Breast epithelium (tissue), 4 donors: ENCODE measurements around the gene TMEM178B. TPM values are rescaled to one million over a fixed set of nuclear protein-coding genes. Genes with fewer than 3 reads are reported as not detected.

Experiments used
- DNase-seq, 2 donors: peaks; one replicate each; pipeline ENCODE4 v3.0.0-alpha.2; 2019; ENCODE audit warnings: low spot score in 2 of 2
- H3K27ac ChIP-seq, 2 donors: fragments of 200-600 bp; sonication (generic) in 1 of 2; one replicate each; pipeline ENCODE4 v1.5.1; 2016 to 2019; ENCODE audit warnings: mild to moderate bottlenecking in 1 of 2
- H3K27me3 ChIP-seq, 2 donors: fragments of 200-600 bp; sonication (generic) in 1 of 2; one replicate each; pipeline versions ENCODE4 v1.5.1 to v1.6.0; 2017 to 2019; ENCODE audit warnings: control low read depth in 1 of 2, mild to moderate bottlenecking in 1 of 2
- H3K36me3 ChIP-seq: fragments of 200-600 bp; one replicate; pipeline ENCODE4 v1.5.1; 2019
- H3K4me1 ChIP-seq, 2 donors: fragments of 200-600 bp; sonication (generic); one replicate each; pipeline ENCODE4 v1.5.1; 2016 to 2019; ENCODE audit warnings: control low read depth in 1 of 2
- H3K4me3 ChIP-seq, 3 donors: fragments of 200-600 bp; sonication (generic); 1 replicate in 2 of 3; 2 replicates in 1 of 3; pipeline ENCODE4 v1.5.1; 2016 to 2019; ENCODE audit warnings: mild to moderate bottlenecking in 3 of 3, moderate library complexity in 2 of 3
- H3K9me3 ChIP-seq, 2 donors: fragments of 200-600 bp; sonication (generic) in 1 of 2; one replicate each; pipeline ENCODE4 v1.5.1; 2016 to 2019; ENCODE audit warnings: control low read depth in 1 of 2
- CTCF ChIP-seq, 3 donors: fragments of 450-650 bp; IDR thresholded peaks; one replicate each; pipeline ENCODE4 v1.5.1; 2016 to 2017; ENCODE audit warnings: antibody characterized with exemption in 3 of 3, mild to moderate bottlenecking in 3 of 3, moderate library complexity in 3 of 3
- POLR2A ChIP-seq: fragments of 450-650 bp; IDR thresholded peaks from one replicate; pipeline ENCODE4 v1.6.1; 2016; ENCODE audit warnings: antibody characterized with exemption, mild to moderate bottlenecking, moderate library complexity
- POLR2AphosphoS5 ChIP-seq, 3 donors: sonication (generic); formaldehyde crosslinking; IDR thresholded peaks; one replicate each; pipeline ENCODE4 v1.6.1; 2017; ENCODE audit warnings: antibody characterized with exemption in 3 of 3
- intact Hi-C: fragments of 100-400 bp; cut with DNase I; formaldehyde crosslinking; loops from one replicate; pipeline ENCODE4 v1.15.1; 2023; ENCODE audit warnings: low total_unique reads
- total RNA-seq, 3 donors: library from RNA; depleted of rRNA; stranded (reverse); fragments of >200 nt; gene quantifications; one replicate each; pipeline ENCODE4 v1.1.0, GENCODE V29; 2016

The TMEM178B gene
- total RNA-seq, 3 donors from 2014 or later, result 0.33 to 0.88 (median 0.64) TPM

- no peaks in the 10 kb centered on the region for H3K36me3 ChIP-seq
- TF ChIP-seq CTCF (IDR thresholded peaks at IDR 0.05) (no peak), POLR2A (no peak), POLR2AphosphoS5 (IDR thresholded peaks at IDR 0.05) (no peak)
- intact Hi-C loops, result no loop called here
Measured at GRCh38 chr7:141304291-141304690, 230.4 kb downstream of the TMEM178B start.

GRCh38 chr7:141306081-141306480 is 232.2 kb downstream of the TMEM178B start:
- H3K4me3 ChIP-seq, result no peak overlapping the region
- intact Hi-C loops, result no loop called here
- no peak for TF ChIP-seq CTCF (IDR thresholded peaks at IDR 0.05)
- TF ChIP-seq POLR2A, result no peak
- TF ChIP-seq POLR2AphosphoS5 (IDR thresholded peaks at IDR 0.05), result no peak
- no peak for DNase-seq
- no peaks in the 10 kb centered on the region for H3K36me3 ChIP-seq
- no peaks in the 10 kb centered on the region for H3K27me3 ChIP-seq
- H3K4me1 ChIP-seq, result no peaks in the 10 kb centered on the region
- no peaks in the 10 kb centered on the region for H3K9me3 ChIP-seq
- H3K27ac ChIP-seq, result no peak overlapping the region

More at GRCh38 chr7:141304291-141304690, 230.4 kb downstream of the TMEM178B start:
- Histone ChIP-seq H3K27me3 (no peaks in the 10 kb centered on the region), H3K27ac (no peak overlapping the region), H3K9me3 (no peaks in the 10 kb centered on the region), H3K4me1 (no peaks in the 10 kb centered on the region), H3K4me3 (no peak overlapping the region)
- no peak for DNase-seq

DNA sequence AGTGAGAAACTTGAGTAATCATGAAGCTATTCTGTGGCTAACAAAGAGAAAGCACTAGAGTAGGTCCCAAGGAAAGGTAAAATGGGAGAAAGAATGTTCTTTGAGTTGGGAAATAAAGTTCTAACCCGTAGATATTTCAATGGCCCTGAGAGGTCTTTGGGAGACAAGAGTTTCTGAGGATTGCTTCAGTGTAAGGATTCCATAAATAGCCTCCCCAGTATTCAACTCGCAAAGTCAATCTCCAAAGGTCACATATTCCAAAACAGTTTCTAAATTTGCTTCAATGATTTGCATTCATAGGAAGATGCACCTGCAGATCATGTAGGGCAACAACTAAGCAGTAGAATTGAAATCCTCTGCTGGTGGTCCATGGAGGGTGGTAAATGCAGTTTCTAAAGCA is 238.5 kb downstream of the TMEM178B start:
- Histone ChIP-seq H3K36me3 (no peaks in the 10 kb centered on the region), H3K27me3 (no peaks in the 10 kb centered on the region), H3K4me1 (no peaks in the 10 kb centered on the region), H3K9me3 (no peaks in the 10 kb centered on the region), H3K4me3 (no peak overlapping the region), H3K27ac (no peak overlapping the region)
- DNase-seq, result no peak
- intact Hi-C loops, result no loop called here
- no peak for TF ChIP-seq POLR2AphosphoS5 (IDR thresholded peaks at IDR 0.05)
- no peak for TF ChIP-seq POLR2A
- no peak for TF ChIP-seq CTCF (IDR thresholded peaks at IDR 0.05)

DNA sequence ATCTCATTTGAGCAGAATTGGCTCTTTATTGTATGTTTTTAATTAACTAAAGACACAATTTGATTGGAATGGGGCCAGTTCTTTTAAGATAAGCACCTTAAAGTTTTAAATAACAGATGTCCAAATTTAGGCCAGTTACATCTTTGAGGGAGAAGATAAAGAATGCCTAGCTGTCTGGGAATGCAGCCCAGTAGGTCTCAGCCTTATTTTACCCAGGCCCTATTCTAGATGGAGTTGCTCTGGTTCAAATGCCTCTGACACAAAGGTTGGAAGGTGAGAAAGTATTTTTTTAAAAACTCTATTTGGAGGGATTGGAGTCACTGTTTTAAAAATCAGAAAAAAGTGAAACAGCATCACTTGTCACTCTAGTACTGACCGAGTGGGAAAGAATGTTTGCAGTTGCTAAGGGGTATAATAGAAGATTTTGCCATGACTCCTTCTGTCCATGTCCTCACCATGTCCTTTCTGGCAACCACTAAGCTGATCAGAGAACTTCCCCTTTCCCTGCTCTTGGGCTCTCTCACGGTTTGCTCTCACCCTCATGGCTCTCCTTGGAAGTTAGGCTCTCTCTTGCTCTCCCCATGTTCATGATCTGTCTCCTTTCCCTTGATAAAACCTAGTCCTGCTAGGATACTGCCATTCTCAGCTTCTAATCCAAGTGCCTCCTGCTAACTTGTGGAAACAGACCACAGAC is 239.1 kb downstream of the TMEM178B start:
- no peak for DNase-seq
- no peak for TF ChIP-seq POLR2AphosphoS5 (IDR thresholded peaks at IDR 0.05)
- no peak for TF ChIP-seq CTCF (IDR thresholded peaks at IDR 0.05)
- no peak for TF ChIP-seq POLR2A
- H3K36me3 ChIP-seq, result no peaks in the 10 kb centered on the region
- no peaks in the 10 kb centered on the region for H3K9me3 ChIP-seq
- intact Hi-C loops, result no loop called here
- no peak overlapping the region for H3K27ac ChIP-seq
- no peaks in the 10 kb centered on the region for H3K27me3 ChIP-seq
- no peak overlapping the region for H3K4me3 ChIP-seq
- H3K4me1 ChIP-seq, result no peaks in the 10 kb centered on the region

GRCh38 chr7:141313896-141314295 is 240.0 kb downstream of the TMEM178B start:
- H3K36me3 ChIP-seq, result no peaks in the 10 kb centered on the region
- H3K4me3 ChIP-seq, result no peak overlapping the region
- no peak for DNase-seq
- H3K9me3 ChIP-seq, result no peaks in the 10 kb centered on the region
- no peak overlapping the region for H3K27ac ChIP-seq
- no peaks in the 10 kb centered on the region for H3K27me3 ChIP-seq
- intact Hi-C loops, result no loop called here
- no peaks in the 10 kb centered on the region for H3K4me1 ChIP-seq
- no peak for TF ChIP-seq POLR2AphosphoS5 (IDR thresholded peaks at IDR 0.05)
- TF ChIP-seq POLR2A, result no peak
- TF ChIP-seq CTCF (IDR thresholded peaks at IDR 0.05), result no peak
